ENCODE data around the gene FBXW7.

Gene FBXW7

DNA sequence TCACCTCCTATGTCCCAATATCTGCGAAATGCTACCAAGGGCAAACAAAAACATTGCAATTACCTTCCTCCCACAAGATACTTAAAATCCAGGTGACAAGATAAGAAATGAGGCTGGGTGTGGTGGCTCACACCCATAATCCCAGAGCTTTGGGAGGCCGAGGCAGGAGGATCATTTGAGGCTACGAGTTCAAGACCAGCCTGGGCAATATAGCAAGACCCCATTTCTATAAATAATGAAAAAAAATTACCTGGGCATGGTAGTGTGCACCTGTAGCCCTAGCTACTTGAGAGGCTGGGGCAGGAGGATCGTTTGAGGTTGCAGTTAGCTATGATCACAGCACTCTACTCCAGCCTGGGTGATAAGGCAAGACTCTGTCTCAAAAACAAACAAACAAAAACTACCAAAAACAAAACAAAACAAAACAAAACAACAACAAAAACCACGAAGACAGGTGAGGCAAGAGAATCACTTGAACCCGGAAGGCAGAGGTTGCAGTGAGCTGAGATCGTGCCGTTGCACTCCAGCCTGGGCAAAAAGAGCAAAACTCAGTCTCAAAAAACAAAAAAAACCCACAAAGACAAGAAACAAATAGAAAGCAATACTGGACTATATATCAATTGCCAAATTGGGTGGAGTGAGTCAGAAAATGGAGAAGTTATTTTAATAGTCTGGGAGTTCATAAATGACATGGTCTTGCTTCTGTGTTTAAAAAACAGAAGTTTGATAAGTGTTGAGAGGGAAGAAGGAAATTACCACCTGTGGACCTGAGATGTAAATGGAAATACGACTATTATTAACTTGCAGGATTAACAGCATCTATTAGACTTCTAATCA, 176.5 kb downstream of the FBXW7 start:
- Mint-ChIP-seq H3K4me1 (no peaks in the 10 kb centered on the region), H3K36me3 (ENCODE audit: low read depth) (no peaks in the 10 kb centered on the region), H3K27me3 (ENCODE audit: low read depth, poor library complexity) (no peaks in the 10 kb centered on the region), H3K27ac (peak overlapping the region; percentile 45), H3K9me3 (no peaks in the 10 kb centered on the region), H3K4me3 (no peak overlapping the region)
- no peak for DNase-seq
- TF ChIP-seq, protein P1, sequence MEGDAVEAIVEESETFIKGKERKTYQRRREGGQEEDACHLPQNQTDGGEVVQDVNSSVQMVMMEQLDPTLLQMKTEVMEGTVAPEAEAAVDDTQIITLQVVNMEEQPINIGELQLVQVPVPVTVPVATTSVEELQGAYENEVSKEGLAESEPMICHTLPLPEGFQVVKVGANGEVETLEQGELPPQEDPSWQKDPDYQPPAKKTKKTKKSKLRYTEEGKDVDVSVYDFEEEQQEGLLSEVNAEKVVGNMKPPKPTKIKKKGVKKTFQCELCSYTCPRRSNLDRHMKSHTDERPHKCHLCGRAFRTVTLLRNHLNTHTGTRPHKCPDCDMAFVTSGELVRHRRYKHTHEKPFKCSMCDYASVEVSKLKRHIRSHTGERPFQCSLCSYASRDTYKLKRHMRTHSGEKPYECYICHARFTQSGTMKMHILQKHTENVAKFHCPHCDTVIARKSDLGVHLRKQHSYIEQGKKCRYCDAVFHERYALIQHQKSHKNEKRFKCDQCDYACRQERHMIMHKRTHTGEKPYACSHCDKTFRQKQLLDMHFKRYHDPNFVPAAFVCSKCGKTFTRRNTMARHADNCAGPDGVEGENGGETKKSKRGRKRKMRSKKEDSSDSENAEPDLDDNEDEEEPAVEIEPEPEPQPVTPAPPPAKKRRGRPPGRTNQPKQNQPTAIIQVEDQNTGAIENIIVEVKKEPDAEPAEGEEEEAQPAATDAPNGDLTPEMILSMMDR (IDR thresholded peaks at IDR 0.05), result no peak

DNA sequence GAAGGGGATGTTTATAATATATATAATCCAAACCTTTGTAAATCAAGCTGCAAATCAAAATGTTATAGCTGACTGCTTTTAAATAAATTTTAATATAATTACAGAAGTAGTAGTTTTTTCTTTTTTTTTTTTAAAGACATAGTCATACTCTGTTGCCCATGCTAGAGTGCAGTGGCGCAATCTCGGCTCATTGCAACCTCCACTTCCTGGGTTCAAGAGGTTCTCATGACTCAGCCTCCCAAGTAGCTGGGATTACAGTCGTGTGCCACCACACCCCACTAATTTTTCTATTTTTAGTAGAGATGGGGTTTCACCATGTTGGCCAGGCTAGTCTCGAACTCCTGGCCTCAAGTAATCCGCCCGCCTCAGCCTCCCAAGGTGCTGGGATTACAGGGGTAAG, 178.7 kb downstream of the FBXW7 start:
- Mint-ChIP-seq H3K4me3 (no peak overlapping the region), H3K36me3 (ENCODE audit: low read depth) (no peaks in the 10 kb centered on the region), H3K4me1 (peaks cover 21% of the 10 kb centered on the region), H3K27ac (no peak overlapping the region), H3K27me3 (ENCODE audit: low read depth, poor library complexity) (no peaks in the 10 kb centered on the region), H3K9me3 (no peaks in the 10 kb centered on the region)
- DNase-seq, result no peak
- TF ChIP-seq, protein P1 (IDR thresholded peaks at IDR 0.05), result no peak

DNA sequence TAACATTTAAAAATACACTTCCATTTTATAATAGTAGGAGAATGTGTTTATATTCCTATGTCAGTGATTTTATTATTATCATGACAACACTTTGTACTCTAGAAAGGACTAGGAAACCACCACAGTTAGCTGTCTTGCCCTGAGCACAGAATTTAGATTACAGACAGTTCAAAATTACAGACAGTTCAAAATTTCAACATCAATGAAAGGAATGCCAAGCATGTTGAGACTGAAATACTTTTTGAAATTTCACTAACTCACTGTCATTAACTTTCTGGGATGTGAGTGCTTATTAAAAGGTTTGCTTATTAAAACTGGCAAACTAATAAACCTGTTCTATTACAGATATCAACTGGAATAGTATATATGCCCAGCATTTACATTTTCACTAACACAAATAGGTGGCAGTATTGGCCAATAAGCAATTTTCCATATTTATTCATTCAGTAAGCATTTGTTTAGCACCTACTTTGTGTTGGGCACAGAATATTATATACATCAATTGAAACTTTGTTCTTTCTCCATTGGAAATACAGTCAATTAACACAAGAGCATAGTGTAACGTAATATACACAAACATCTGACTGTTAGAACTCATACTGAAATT, 179.4 kb downstream of the FBXW7 start:
- TF ChIP-seq, protein P1 (IDR thresholded peaks at IDR 0.05), result no peak
- peaks cover 25% of the 10 kb centered on the region for H3K4me1 Mint-ChIP-seq
- H3K27ac Mint-ChIP-seq, result no peak overlapping the region
- no peaks in the 10 kb centered on the region for H3K9me3 Mint-ChIP-seq
- H3K27me3 Mint-ChIP-seq (ENCODE audit: low read depth, poor library complexity), result no peaks in the 10 kb centered on the region
- no peak for DNase-seq
- H3K36me3 Mint-ChIP-seq (ENCODE audit: low read depth), result no peaks in the 10 kb centered on the region
- H3K4me3 Mint-ChIP-seq, result no peak overlapping the region

DNA sequence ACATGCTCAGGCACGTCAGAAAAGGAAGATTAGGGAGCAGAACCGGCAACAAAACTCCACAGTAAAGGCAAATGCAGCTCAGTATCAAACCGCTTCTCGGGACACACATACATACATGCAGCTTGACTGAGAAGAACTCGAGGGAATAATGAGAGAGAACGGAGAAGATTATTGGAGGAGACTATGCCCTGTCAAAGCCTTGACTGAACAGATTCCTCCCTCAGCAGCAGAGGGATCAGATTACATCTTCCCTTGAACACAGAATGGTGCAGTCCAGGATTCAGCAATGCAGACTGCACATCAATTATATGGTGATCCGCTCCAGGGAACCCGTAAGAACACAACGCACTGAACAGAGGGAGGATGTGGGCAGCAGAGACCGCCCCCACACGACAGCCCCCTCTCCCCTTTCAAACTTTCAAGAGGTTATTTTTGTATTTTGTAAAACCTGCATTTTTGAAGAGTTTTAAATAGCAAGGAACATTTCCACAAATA, 183.2 kb downstream of the FBXW7 start:
- Mint-ChIP-seq H3K36me3 (ENCODE audit: low read depth) (no peaks in the 10 kb centered on the region), H3K9me3 (no peaks in the 10 kb centered on the region), H3K4me3 (peak overlapping the region; percentile 82), H3K27ac (peak overlapping the region; percentile 92), H3K4me1 (peaks cover 46% of the 10 kb centered on the region), H3K27me3 (ENCODE audit: low read depth, poor library complexity) (no peaks in the 10 kb centered on the region)
- TF ChIP-seq, protein P1 (IDR thresholded peaks at IDR 0.05), result no peak
- DNase-seq, result peak; percentile 63

DNA sequence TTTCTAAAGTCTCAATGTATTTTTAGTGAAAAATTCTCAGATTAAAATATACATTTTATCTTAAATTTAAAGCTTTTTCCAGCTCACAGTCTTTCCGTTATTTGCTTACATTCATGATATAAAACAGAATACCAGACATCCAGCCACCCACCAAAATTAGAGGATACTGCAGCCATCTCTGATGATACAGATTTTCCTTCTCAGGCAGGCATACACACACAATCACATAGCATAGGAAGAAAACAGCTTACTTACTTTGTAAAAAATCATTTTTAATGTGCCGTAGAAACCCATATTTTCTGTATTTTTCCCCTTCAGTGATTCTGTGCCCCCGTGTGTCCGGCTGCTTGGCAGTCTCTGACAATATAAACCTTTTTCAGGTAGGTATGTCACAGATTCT, 183.7 kb downstream of the FBXW7 start:
- H3K27ac Mint-ChIP-seq, result peak overlapping the region; percentile 92
- TF ChIP-seq, protein P1 (IDR thresholded peaks at IDR 0.05), result no peak
- peak overlapping the region; percentile 82 for H3K4me3 Mint-ChIP-seq
- no peaks in the 10 kb centered on the region for H3K27me3 Mint-ChIP-seq (ENCODE audit: low read depth, poor library complexity)
- peaks cover under 1% of the 10 kb centered on the region for H3K36me3 Mint-ChIP-seq (ENCODE audit: low read depth)
- no peaks in the 10 kb centered on the region for H3K9me3 Mint-ChIP-seq
- no peak for DNase-seq
- H3K4me1 Mint-ChIP-seq, result peaks cover 46% of the 10 kb centered on the region
